Measurements from ENCODE around the gene CDT1. TPM values are rescaled to one million over a fixed set of nuclear protein-coding genes. Genes with fewer than 3 reads are reported as not detected.

Gene CDT1
- total RNA-seq, 4 donors from 2014 or later = 0.92 to 2.0 TPM; not detected in 2

DNA sequence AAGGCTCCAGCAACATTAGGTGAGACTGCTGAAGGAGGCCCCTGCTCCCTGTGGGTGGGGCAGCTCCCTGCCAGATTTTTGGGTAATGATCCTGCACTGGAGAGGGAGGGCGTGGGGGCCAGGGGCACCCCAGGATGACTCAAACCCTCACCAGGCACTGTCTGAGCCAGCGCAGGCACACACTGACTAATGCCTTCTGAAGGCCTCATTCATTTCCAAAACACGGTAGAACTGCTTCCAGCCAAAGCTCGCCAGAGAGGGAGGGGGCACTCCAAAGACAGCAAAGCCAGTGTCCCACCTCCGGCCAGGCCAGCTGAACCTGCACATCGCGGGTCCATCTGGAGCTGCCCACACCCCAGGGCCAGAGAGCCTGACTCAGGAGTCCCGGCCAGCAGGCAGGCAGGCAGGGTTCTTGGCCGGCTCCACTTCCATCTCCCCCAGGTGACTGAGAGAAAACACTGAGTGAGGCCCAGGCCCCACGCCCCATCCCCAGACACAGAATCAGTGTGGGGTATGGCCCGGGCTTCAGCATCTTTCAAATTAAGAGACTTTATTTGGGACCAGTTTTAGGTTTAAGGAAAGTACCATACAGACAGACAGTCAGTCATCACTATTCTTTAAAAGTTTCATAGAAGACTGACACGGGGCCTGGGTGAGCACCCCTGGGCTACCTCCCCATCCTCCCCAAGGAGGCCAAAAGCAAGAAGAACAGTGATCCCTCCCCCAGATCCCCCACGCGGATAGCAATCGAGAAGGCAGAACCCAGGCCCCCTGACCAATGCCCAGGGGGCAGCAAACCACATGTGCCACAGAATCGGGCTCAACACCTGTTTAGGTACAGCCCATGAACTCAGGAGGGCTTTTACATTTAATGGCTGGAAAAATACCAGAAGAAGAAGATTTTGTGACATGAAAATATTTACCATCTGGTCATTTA is 20.9 kb upstream of the CDT1 start:
- no peaks in the 10 kb centered on the region for H3K27me3 ChIP-seq
- WGBS, 2 donors (ENCODE audit: low coverage in 1 of 2) = 46% methylated on average over 9 of the region's 16 CpGs; no CpG with 5 or more reads in 1 of the 2 donors
- H3K9me3 ChIP-seq = no peaks in the 10 kb centered on the region
- ATAC-seq = no peak
- peaks cover 3 to 79% (median 55%) of the 10 kb centered on the region in 3 donors for H3K4me1 ChIP-seq
- peak overlapping the region; percentile 62 to 99 (median 93) for H3K27ac ChIP-seq
- peak overlapping the region; percentile 50 to 78 for H3K4me3 ChIP-seq
- TF ChIP-seq EP300 (IDR thresholded peaks at IDR 0.05) (no peak), POLR2AphosphoS5 (IDR thresholded peaks at IDR 0.05) (peak; percentile 85), POLR2A (IDR thresholded peaks at IDR 0.05) (no peak), CTCF (IDR thresholded peaks at IDR 0.05) (no peak)
- no peaks in the 10 kb centered on the region for H3K36me3 ChIP-seq

GRCh38 chr16:88783391-88784073 is 20.1 kb upstream of the CDT1 start:
- H3K9me3 ChIP-seq = no peaks in the 10 kb centered on the region
- peak overlapping the region; percentile 62 to 99 (median 93) for H3K27ac ChIP-seq
- H3K36me3 ChIP-seq = no peaks in the 10 kb centered on the region
- TF ChIP-seq POLR2A (IDR thresholded peaks at IDR 0.05) = peak in 1 of 2 donors; percentile 16
- TF ChIP-seq POLR2AphosphoS5 (IDR thresholded peaks at IDR 0.05) = peak; percentile 60
- no peak for TF ChIP-seq EP300 (IDR thresholded peaks at IDR 0.05)
- TF ChIP-seq CTCF (IDR thresholded peaks at IDR 0.05) = no peak
- H3K4me1 ChIP-seq = peaks cover 3 to 71% (median 48%) of the 10 kb centered on the region in 3 donors
- peak; percentile 37 for ATAC-seq
- H3K4me3 ChIP-seq = peak overlapping the region; percentile 50 to 78
- H3K27me3 ChIP-seq = no peaks in the 10 kb centered on the region
- 4 to 23% methylated on average over 3 to 4 of the region's 27 CpGs for WGBS, 2 donors (ENCODE audit: low coverage in 1 of 2)

DNA sequence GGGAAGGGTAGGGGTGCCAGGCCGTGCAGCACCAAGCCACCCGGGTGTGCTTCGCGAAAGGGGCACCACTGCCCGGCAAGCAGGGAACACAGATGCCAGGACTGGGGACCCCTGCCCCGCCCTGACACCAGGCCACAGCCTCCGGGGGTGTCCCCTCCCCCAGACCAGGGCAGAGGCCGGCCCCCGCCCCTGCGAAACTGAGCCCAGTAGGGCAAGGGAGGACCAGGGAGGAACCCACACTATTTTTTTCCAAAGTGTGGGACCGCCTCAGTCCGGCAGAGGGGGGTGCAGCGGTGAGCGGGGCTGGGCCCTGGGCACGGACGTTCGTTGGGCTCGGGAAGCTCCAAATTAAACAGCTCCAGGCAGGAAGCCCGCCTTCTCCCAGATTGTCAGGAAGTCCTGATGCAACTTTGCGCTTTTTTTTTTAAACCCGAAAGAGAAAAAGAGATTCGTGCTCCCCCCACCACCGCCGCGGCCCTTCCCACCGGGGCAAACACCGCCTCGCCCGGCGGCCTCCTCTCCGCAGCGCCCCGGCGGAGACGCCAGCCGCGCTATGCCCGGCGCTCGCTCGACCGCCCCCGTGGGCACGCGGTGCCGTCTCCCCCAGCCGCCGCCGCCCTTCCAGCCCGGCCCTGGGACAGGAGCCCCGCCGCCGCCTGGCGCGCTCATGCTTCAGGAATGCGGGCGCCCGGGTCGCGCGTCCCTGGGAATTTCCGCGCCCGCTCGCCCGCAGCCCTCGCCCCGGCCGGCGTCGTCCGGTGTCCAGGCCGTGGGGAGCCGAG is 19.3 kb upstream of the CDT1 start:
- TF ChIP-seq POLR2A (IDR thresholded peaks at IDR 0.05) = no peak
- TF ChIP-seq POLR2AphosphoS5 (IDR thresholded peaks at IDR 0.05) = peak; percentile 61
- TF ChIP-seq EP300 (IDR thresholded peaks at IDR 0.05) = no peak
- TF ChIP-seq CTCF (IDR thresholded peaks at IDR 0.05) = peak in 3 of 4 experiments; percentile 65 to 76 (median 69)
- no peaks in the 10 kb centered on the region for H3K27me3 ChIP-seq
- no peaks in the 10 kb centered on the region for H3K9me3 ChIP-seq
- peak overlapping the region; percentile 62 to 99 (median 93) for H3K27ac ChIP-seq
- H3K4me1 ChIP-seq = peaks cover 3 to 64% (median 44%) of the 10 kb centered on the region in 3 donors
- ATAC-seq = peak; percentile 71
- H3K36me3 ChIP-seq = no peaks in the 10 kb centered on the region
- peak overlapping the region; percentile 50 to 78 for H3K4me3 ChIP-seq
- WGBS, 2 donors (ENCODE audit: low coverage in 1 of 2) = 0% methylated on average over 4 of the region's 74 CpGs; no CpG with 5 or more reads in 1 of the 2 donors

DNA sequence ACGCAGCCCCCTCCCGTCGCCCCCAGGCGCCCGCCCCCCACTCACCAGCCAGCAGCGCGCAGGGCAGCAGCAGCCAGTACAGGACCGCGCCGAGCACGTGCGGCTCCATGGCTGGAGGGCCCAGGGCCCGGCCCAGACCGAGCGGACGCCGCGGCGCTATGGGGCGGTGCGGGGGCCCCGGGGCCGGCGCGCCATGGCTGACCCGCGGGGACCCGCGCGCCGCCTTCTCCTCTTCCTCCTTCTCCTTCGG is 18.8 kb upstream of the CDT1 start:
- H3K36me3 ChIP-seq = no peaks in the 10 kb centered on the region
- ATAC-seq = peak; percentile 55
- TF ChIP-seq POLR2A (IDR thresholded peaks at IDR 0.05) = no peak
- no peak for TF ChIP-seq EP300 (IDR thresholded peaks at IDR 0.05)
- no peak for TF ChIP-seq CTCF (IDR thresholded peaks at IDR 0.05)
- TF ChIP-seq POLR2AphosphoS5 (IDR thresholded peaks at IDR 0.05) = no peak
- WGBS, 2 donors (ENCODE audit: low coverage in 1 of 2) = no CpG with 5 or more reads among the region's 32 CpGs
- H3K27ac ChIP-seq = peak overlapping the region; percentile 62 to 99 (median 93)
- peaks cover 3 to 58% (median 39%) of the 10 kb centered on the region in 3 donors for H3K4me1 ChIP-seq
- peak overlapping the region; percentile 50 to 78 for H3K4me3 ChIP-seq
- no peaks in the 10 kb centered on the region for H3K9me3 ChIP-seq
- no peaks in the 10 kb centered on the region for H3K27me3 ChIP-seq
